IMR-90 (cell line): ENCODE data around the gene TMEM25. TPM values are rescaled to one million over a fixed set of nuclear protein-coding genes. Genes with fewer than 3 reads are reported as not detected.

ENCODE experiments used
- ATAC-seq: fragments of 200-7000 bp; cut with Tn5 transposase; 2 replicates; pipeline ENCODE4 v1.9.1; 2020; ENCODE audit warnings: low read depth, mild to moderate bottlenecking, moderate library complexity
- BruUV-seq: library from RNA; stranded (reverse); fragments of 400-500 nt; replicated peaks from 2 replicates; lab custom pipeline; 2021; lab: Mats Ljungman, UMichigan
- CTCF ChIA-PET: fragments of 300-600 bp; formaldehyde crosslinking; extraction: SDS; loops from one replicate; lab custom pipeline; 2021; ENCODE audit warnings: antibody characterized with exemption; lab: Yijun Ruan, JAX
- POLR2A ChIA-PET: fragments of 300-600 bp; sonication (Branson Sonifier 250); formaldehyde crosslinking; loops from one replicate; lab custom pipeline; 2022; ENCODE audit warnings: antibody characterized with exemption; ENCODE audit not compliant: unreplicated experiment; lab: Charles Lee
- DNase-seq: peaks from one replicate; pipeline ENCODE4 v3.0.0; 2013
- H2AFZ ChIP-seq: replicated peaks from 2 replicates; pipeline ENCODE3; 2013; ENCODE audit warnings: low read length, mild to moderate bottlenecking; ENCODE audit not compliant: poor library complexity
- H2AK5ac ChIP-seq: 2 replicates; pipeline ENCODE4 v1.6.1; 2013; ENCODE audit warnings: low read depth, low read length, inconsistent platforms
- H2AK9ac ChIP-seq: replicated peaks from 2 replicates; pipeline ENCODE3; 2013; ENCODE audit warnings: mild to moderate bottlenecking, low read depth, low read length, moderate library complexity; ENCODE audit not compliant: poor library complexity
- H2BK120ac ChIP-seq: 2 replicates; pipeline ENCODE4 v1.6.1; 2013; ENCODE audit warnings: low read depth, low read length, inconsistent platforms
- H2BK15ac ChIP-seq: 3 replicates; pipeline ENCODE4 v1.6.1; 2013; ENCODE audit warnings: low read depth, low read length, inconsistent platforms
- H2BK20ac ChIP-seq: 2 replicates; pipeline ENCODE4 v1.6.1; 2013; ENCODE audit warnings: low read depth, mild to moderate bottlenecking, inconsistent platforms, low read length, moderate library complexity
- H2BK5ac ChIP-seq: 2 replicates; pipeline ENCODE4 v1.6.1; 2013; ENCODE audit warnings: mild to moderate bottlenecking, low read depth, low read length, inconsistent platforms; ENCODE audit not compliant: poor library complexity, severe bottlenecking
- H3K14ac ChIP-seq: replicated peaks from 2 replicates; pipeline ENCODE4 v1.6.1; 2013; ENCODE audit warnings: low read depth, low read length, inconsistent platforms
- H3K18ac ChIP-seq: 2 replicates; pipeline ENCODE4 v1.6.1; 2013; ENCODE audit warnings: low read depth, low read length, control low read depth
- H3K23ac ChIP-seq: 2 replicates; pipeline ENCODE4 v1.6.1; 2013; ENCODE audit warnings: low read depth, low read length, inconsistent platforms
- H3K27ac ChIP-seq: 2 replicates; pipeline ENCODE4 v1.5.1; 2013; ENCODE audit warnings: mild to moderate bottlenecking, control low read depth, low read length; ENCODE audit not compliant: insufficient read depth
- H3K27me3 ChIP-seq: 2 replicates; pipeline ENCODE4 v1.6.1; 2013; ENCODE audit warnings: low read length; ENCODE audit not compliant: control insufficient read depth, insufficient read depth
- H3K36me3 ChIP-seq: 2 replicates; pipeline ENCODE4 v1.6.1; 2013; ENCODE audit warnings: low read length, mixed read lengths; ENCODE audit not compliant: control insufficient read depth, insufficient read depth
- H3K4ac ChIP-seq: 2 replicates; pipeline ENCODE4 v1.6.1; 2013; ENCODE audit warnings: low read depth, low read length, inconsistent platforms
- H3K4me1 ChIP-seq: 2 replicates; pipeline ENCODE4 v1.6.1; 2013; ENCODE audit warnings: low read length, mixed read lengths; ENCODE audit not compliant: control insufficient read depth, insufficient read depth
- H3K4me2 ChIP-seq: 2 replicates; pipeline ENCODE4 v1.6.1; 2013; ENCODE audit warnings: low read depth, mild to moderate bottlenecking, control low read depth, low read length, moderate library complexity
- H3K4me3 ChIP-seq: 2 replicates; pipeline ENCODE4 v1.5.1; 2013; ENCODE audit warnings: low read depth, mild to moderate bottlenecking, control low read depth, low read length, moderate library complexity; ENCODE audit not compliant: insufficient read depth
- H3K56ac ChIP-seq: 2 replicates; pipeline ENCODE4 v1.6.1; 2013; ENCODE audit warnings: low read length, inconsistent platforms; ENCODE audit not compliant: insufficient read depth; ENCODE audit errors: extremely low read depth
- H3K79me1 ChIP-seq, 2 experiments: 2 replicates each; pipeline ENCODE4 v1.6.1; 2013; ENCODE audit warnings: low read length in 2 of 2, inconsistent platforms in 1 of 2, low read depth in 1 of 2
- H3K9ac ChIP-seq: 2 replicates; pipeline ENCODE4 v1.6.1; 2013; ENCODE audit warnings: low read depth, low read length, control low read depth
- H3K9me1 ChIP-seq: 2 replicates; pipeline ENCODE4 v1.6.1; 2013; ENCODE audit warnings: low read length, inconsistent platforms; ENCODE audit not compliant: insufficient read depth
- H3K9me3 ChIP-seq: 2 replicates; pipeline ENCODE4 v1.6.1; 2013; ENCODE audit warnings: low read length; ENCODE audit not compliant: control insufficient read depth, insufficient read depth
- H4K20me1 ChIP-seq: 2 replicates; pipeline ENCODE4 v1.6.1; 2013; ENCODE audit warnings: low read length, inconsistent platforms; ENCODE audit not compliant: insufficient read depth
- H4K5ac ChIP-seq: 2 replicates; pipeline ENCODE4 v1.6.1; 2013; ENCODE audit warnings: mild to moderate bottlenecking, low read depth, low read length, control low read depth
- H4K8ac ChIP-seq, 2 experiments: 2 replicates each; pipeline ENCODE4 v1.6.1; 2013; ENCODE audit warnings: low read depth in 2 of 2, low read length in 2 of 2, control low read depth in 1 of 2, inconsistent platforms in 1 of 2
- H4K91ac ChIP-seq: 2 replicates; pipeline ENCODE4 v1.6.1; 2013; ENCODE audit warnings: low read depth, low read length, inconsistent platforms; ENCODE audit not compliant: insufficient read depth
- CHD1 ChIP-seq: IDR thresholded peaks from 2 replicates; pipeline ENCODE4 v1.6.1; 2012; ENCODE audit warnings: low read depth, low read length, improper control_type of control experiment
- ELK1 ChIP-seq: fragments of 150-350 bp; IDR thresholded peaks from 2 replicates; pipeline ENCODE4 v1.6.1; 2016; ENCODE audit warnings: low read depth, mild to moderate bottlenecking, low read length, moderate library complexity, borderline replicate concordance
- FOS ChIP-seq: fragments of 150-350 bp; IDR thresholded peaks from 2 replicates; pipeline ENCODE4 v1.6.1; 2016; ENCODE audit warnings: low read depth, low read length
- MAFK ChIP-seq: IDR thresholded peaks from 2 replicates; pipeline ENCODE4 v1.6.1; 2012; ENCODE audit warnings: low read depth, low read length, improper control_type of control experiment
- MXI1 ChIP-seq: IDR thresholded peaks from 2 replicates; pipeline ENCODE4 v1.6.1; 2012; ENCODE audit warnings: low read depth, mild to moderate bottlenecking, low read length, moderate library complexity, borderline replicate concordance
- NFE2L2 ChIP-seq: fragments of 150-350 bp; IDR thresholded peaks from 2 replicates; pipeline ENCODE4 v1.6.1; 2016; ENCODE audit warnings: low read depth, mild to moderate bottlenecking, low read length
- RCOR1 ChIP-seq: IDR thresholded peaks from 2 replicates; pipeline ENCODE4 v1.6.1; 2012; ENCODE audit warnings: mild to moderate bottlenecking, low read length, improper control_type of control experiment; ENCODE audit not compliant: insufficient replicate concordance
- RFX5 ChIP-seq: IDR thresholded peaks from 2 replicates; pipeline ENCODE4 v1.8.0; 2012; ENCODE audit warnings: low read depth, mild to moderate bottlenecking, low read length, moderate library complexity
- SMC3 ChIP-seq: fragments of 150-350 bp; IDR thresholded peaks from 2 replicates; pipeline ENCODE4 v1.6.1; 2016; ENCODE audit warnings: low read depth, mild to moderate bottlenecking, antibody characterized with exemption, low read length, moderate library complexity
- USF2 ChIP-seq: fragments of 150-350 bp; IDR thresholded peaks from 2 replicates; pipeline ENCODE4 v1.6.1; 2017; ENCODE audit warnings: mild to moderate bottlenecking, antibody characterized with exemption, low read length, low read depth
- WGBS, 2 experiments: methylation state at CpG; one replicate each; pipeline versions ENCODE4 v1.1.5 to v1.1.7; 2013; ENCODE audit warnings: missing lambda C conversion rate in 2 of 2; ENCODE audit not compliant: insufficient read length in 1 of 2; ENCODE audit errors: extremely low coverage in 2 of 2; 5-methylcytosine and 5-hydroxymethylcytosine counted together
- dilution Hi-C: fragments of 300-500 bp; cut with HindIII; formaldehyde crosslinking; loops from one replicate; pipeline ENCODE4 v1.14.3; 2018; ENCODE audit warnings: low sequenced_read_pairs; ENCODE audit not compliant: unreplicated experiment
- in situ Hi-C: fragments of 300-500 bp; cut with MboI; formaldehyde crosslinking; loops from 3 replicates; pipeline ENCODE4 v1.14.3; 2019; ENCODE audit warnings: low sequenced_read_pairs, inconsistent platforms, mixed read lengths
- intact Hi-C: fragments of 100-400 bp; cut with micrococcal nuclease; formaldehyde crosslinking; loops from 2 replicates; pipeline ENCODE4 v1.10.0; 2022
- polyA plus RNA-seq, 3 experiments: library from polyadenylated mRNA; depleted of rRNA; stranded (reverse); fragments of >200 nt; gene quantifications; 2 replicates each; pipeline ENCODE4 v1.2.3, GENCODE V29; 2012; ENCODE audit warnings: low replicate concordance in 1 of 3
- total RNA-seq: library from RNA; depleted of rRNA; stranded (reverse); fragments of >200 nt; gene quantifications from 2 replicates; pipeline ENCODE4 v1.2.3, GENCODE V29; 2012

The TMEM25 gene
- total and polyA plus RNA-seq, 2 of the 4 experiments (the other 2 are of a cell fraction): 14.0 to 37.1 TPM

- in situ Hi-C loops (no loop called here), intact Hi-C loops (no loop called here), dilution Hi-C loops (no loop called here)
- Histone ChIP-seq H2BK5ac (no peak overlapping the region), H3K56ac (no peak overlapping the region), H3K36me3 (peaks cover 58% of the 10 kb centered on the region), H3K9me1 (no peaks in the 10 kb centered on the region), H4K8ac (no peak overlapping the region), H3K27ac (no peak overlapping the region), H3K23ac (no peak overlapping the region), H3K4me3 (no peak overlapping the region), H3K18ac (no peak overlapping the region), H3K14ac (no peak overlapping the region), H4K91ac (no peak overlapping the region), H3K4me2 (no peak overlapping the region), H2AFZ (no peak overlapping the region), H2BK20ac (no peak overlapping the region), H3K79me1 (no peaks in the 10 kb centered on the region; a peak in 2 of 4 replicates), H3K4me1 (no peaks in the 10 kb centered on the region), H2AK5ac (no peak overlapping the region), H2BK120ac (no peak overlapping the region), H3K9ac (no peak overlapping the region), H3K9me3 (no peaks in the 10 kb centered on the region), H4K5ac (no peak overlapping the region), H3K4ac (no peak overlapping the region), H4K20me1 (peaks cover 7% of the 10 kb centered on the region; the same call in 1 of the 2 replicates), H2AK9ac (no peak overlapping the region), H2BK15ac (no peak overlapping the region), H3K27me3 (no peaks in the 10 kb centered on the region)
- ChIA-PET POLR2A (no interaction called here), CTCF (no interaction called here)
- ATAC-seq: no peak
- no peak for DNase-seq
- WGBS, 2 experiments: 86% methylated on average over 6 of the region's 6 CpGs; no CpG with 5 or more reads in 1 of the 2 experiments
- TF ChIP-seq ELK1 (no peak), MXI1 (no peak), CHD1 (no peak), MAFK (no peak), SMC3 (no peak), USF2 (no peak), FOS (no peak), RCOR1 (no peak), NFE2L2 (no peak), RFX5 (no peak)
- no TSS peak for BruUV-seq
Measured at GRCh38 chr11:118519549-118519948, 11.4 kb upstream of the TMEM25 start.
